NB4 (cell line): ENCODE data around the gene MAPK8IP3.

ENCODE experiments used
- CTCF ChIP-seq: IDR thresholded peaks from one replicate; pipeline ENCODE4 v1.5.1; 2012; ENCODE audit warnings: low read depth, low read length
- POLR2A ChIP-seq: IDR thresholded peaks from 2 replicates; pipeline ENCODE4 v1.6.1; 2011; ENCODE audit warnings: mild to moderate bottlenecking; ENCODE audit not compliant: insufficient read length; ENCODE audit errors: extremely low read depth

GRCh38 chr16:1763521-1764511 is 57.8 kb downstream of the MAPK8IP3 start:
- TF ChIP-seq POLR2A (no peak), CTCF (no peak)
